K562 (cell line): ENCODE data around the gene FERMT1. TPM values are rescaled to one million over a fixed set of nuclear protein-coding genes. Genes with fewer than 3 reads are reported as not detected.

Experiments used
- ATAC-seq: fragments of 200-7000 bp; cut with Tn5 transposase; 3 replicates; pipeline ENCODE4 v1.9.1; 2020; ENCODE audit warnings: moderate library complexity
- BruUV-seq: library from RNA; stranded (reverse); fragments of 400-500 nt; replicated peaks from 2 replicates; lab custom pipeline; 2021; lab: Mats Ljungman, UMichigan
- CTCF ChIA-PET: fragments of 300-600 bp; formaldehyde crosslinking; extraction: SDS; loops from one replicate; lab custom pipeline; 2021; ENCODE audit warnings: low intra/inter-chr PET ratio; lab: Yijun Ruan, JAX
- POLR2A ChIA-PET: fragments of 300-600, 350-650 bp; sonication (Branson Sonifier 250); formaldehyde crosslinking; extraction: SDS; loops from one replicate; lab custom pipeline; 2021; ENCODE audit warnings: antibody characterized with exemption, inconsistent platforms; lab: Yijun Ruan, JAX
- DNase-seq, 4 experiments: peaks; one replicate each; pipeline versions ENCODE4 v3.0.0 to v3.0.0-alpha.2; 2011 to 2018; ENCODE audit warnings: low spot score in 3 of 4, mixed read lengths in 3 of 4; ENCODE audit errors: extremely low read depth in 1 of 4
- FAIRE-seq: peaks from 2 replicates; lab custom pipeline; 2011; peaks lifted over from hg19 to GRCh38; lab: Jason Lieb, UNC
- H2AFZ ChIP-seq: 2 replicates; pipeline ENCODE4 v1.6.0; 2011; ENCODE audit warnings: low read depth, low read length, control low read depth, inconsistent platforms
- H3K27ac ChIP-seq: fragments of 200-600 bp; 3 replicates; pipeline ENCODE4 v1.8.0; 2011; ENCODE audit warnings: low read depth, mild to moderate bottlenecking, control low read depth, inconsistent platforms, low read length, moderate library complexity, mixed read lengths; ENCODE audit errors: extremely low read depth
- H3K27me3 ChIP-seq, 2 experiments: fragments of 300-600 bp in 1 of 2; 2 replicates in 1 of 2; 3 replicates in 1 of 2; pipeline versions ENCODE4 v1.6.0 to v1.8.0; 2011; ENCODE audit warnings: inconsistent platforms in 2 of 2, low read length in 2 of 2, mild to moderate bottlenecking in 1 of 2, mixed read lengths in 1 of 2, moderate library complexity in 1 of 2; ENCODE audit not compliant: control insufficient read depth in 2 of 2, insufficient read depth in 2 of 2
- H3K36me3 ChIP-seq: fragments of 300-600 bp; 3 replicates; pipeline ENCODE4 v1.8.0; 2011; ENCODE audit warnings: mild to moderate bottlenecking, low read length, inconsistent platforms; ENCODE audit not compliant: control insufficient read depth, insufficient read depth
- H3K4me1 ChIP-seq, 2 experiments: fragments of 200-600 bp in 1 of 2; replicated peaks in 1 of 2; 2 replicates in 1 of 2; 3 replicates in 1 of 2; pipeline versions ENCODE4 v1.5.1 to v1.8.0; 2011; ENCODE audit warnings: inconsistent platforms in 2 of 2, low read length in 2 of 2, mild to moderate bottlenecking in 1 of 2, mixed read lengths in 1 of 2, moderate library complexity in 1 of 2; ENCODE audit not compliant: control insufficient read depth in 2 of 2, insufficient read depth in 2 of 2
- H3K4me2 ChIP-seq: 2 replicates; pipeline ENCODE4 v1.6.1; 2011; ENCODE audit warnings: low read length, control low read depth, inconsistent platforms, mixed read lengths; ENCODE audit not compliant: insufficient read depth
- H3K4me3 ChIP-seq: fragments of 200-600 bp; sonication (generic), shearing (Covaris generic); 2 replicates; pipeline ENCODE4 v1.5.1; 2016; ENCODE audit warnings: control low read depth, inconsistent platforms
- H3K79me2 ChIP-seq: fragments of 200-600 bp; 3 replicates; pipeline ENCODE4 v1.8.0; 2011; ENCODE audit warnings: low read length, inconsistent platforms; ENCODE audit not compliant: control insufficient read depth, insufficient read depth
- H3K9ac ChIP-seq, 2 experiments: 2 replicates each; pipeline versions ENCODE4 v1.6.0 to v1.6.1; 2011; ENCODE audit warnings: low read depth in 2 of 2, low read length in 2 of 2, control low read depth in 1 of 2, inconsistent platforms in 1 of 2, mild to moderate bottlenecking in 1 of 2, mixed read lengths in 1 of 2; ENCODE audit not compliant: insufficient read depth in 1 of 2
- H3K9me1 ChIP-seq: one replicate; pipeline ENCODE4 v1.6.0; 2011; ENCODE audit warnings: inconsistent platforms, mild to moderate bottlenecking, low read length, moderate library complexity; ENCODE audit not compliant: control insufficient read depth, insufficient read depth
- H3K9me3 ChIP-seq: replicated peaks from 2 replicates; pipeline ENCODE4 v1.5.1; 2011; ENCODE audit warnings: low read depth, low read length, inconsistent platforms; ENCODE audit not compliant: control insufficient read depth, insufficient read depth
- H4K20me1 ChIP-seq: replicated peaks from 2 replicates; pipeline ENCODE4 v1.6.1; 2011; ENCODE audit warnings: low read length, inconsistent platforms, mixed read lengths; ENCODE audit not compliant: control insufficient read depth, insufficient read depth
- BCL6 ChIP-seq: fragments of 250-450 bp; sonication (Bioruptor Pico); IDR thresholded peaks from 2 replicates; pipeline ENCODE4 v1.4.0; 2020
- CBFB ChIP-seq: sonication (generic); formaldehyde crosslinking; IDR thresholded peaks from 2 replicates; pipeline ENCODE4 v1.4.0; 2020; ENCODE audit warnings: mild to moderate bottlenecking, missing genetic modification reagents
- CBX1 ChIP-seq: sonication (generic); IDR thresholded peaks from 2 replicates; pipeline ENCODE4 v1.6.1; 2016; ENCODE audit warnings: antibody characterized with exemption, low read depth, mild to moderate bottlenecking
- ETV5 ChIP-seq: sonication (generic); formaldehyde crosslinking; IDR thresholded peaks from 2 replicates; pipeline ENCODE4 v1.4.0; 2020; ENCODE audit warnings: low read depth, mild to moderate bottlenecking, missing genetic modification reagents
- HDAC1 ChIP-seq, 2 experiments: fragments of 450-650 bp; IDR thresholded peaks; 2 replicates each; pipeline ENCODE4 v1.6.1; 2016 to 2017; ENCODE audit warnings: inconsistent platforms in 1 of 2, mild to moderate bottlenecking in 1 of 2, moderate library complexity in 1 of 2
- HNRNPL ChIP-seq: fragments of 200-400 bp; formaldehyde crosslinking; IDR thresholded peaks from 2 replicates; pipeline ENCODE4 v1.6.1; 2017; ENCODE audit warnings: low read depth, mild to moderate bottlenecking, low read length
- MEF2D ChIP-seq: conservative IDR thresholded peaks from 2 replicates; pipeline ENCODE4 v1.6.1; 2016; ENCODE audit warnings: low read depth, missing genetic modification characterization, missing compliant biosample characterization
- PHTF2 ChIP-seq: fragments of 250-450 bp; sonication (Bioruptor Pico); IDR thresholded peaks from 2 replicates; pipeline ENCODE4 v1.5.0; 2021; ENCODE audit warnings: mild to moderate bottlenecking
- RBFOX2 ChIP-seq: fragments of 200-400 bp; formaldehyde crosslinking; IDR thresholded peaks from 2 replicates; pipeline ENCODE4 v1.6.1; 2017; ENCODE audit warnings: low read depth, mild to moderate bottlenecking, low read length, moderate library complexity
- RBM39 ChIP-seq: fragments of 200-400 bp; formaldehyde crosslinking; optimal IDR thresholded peaks from 2 replicates; pipeline ENCODE3; 2018; ENCODE audit warnings: low read depth, low read length
- ZNF197 ChIP-seq: fragments of 200-800 bp; sonication (Bioruptor generic); IDR thresholded peaks from 2 replicates; pipeline ENCODE4 v1.6.1; 2016; ENCODE audit warnings: low read depth, missing genetic modification characterization, missing compliant biosample characterization
- ZNF408 ChIP-seq: fragments of 250-450 bp; sonication (Bioruptor Pico); IDR thresholded peaks from 2 replicates; pipeline ENCODE4 v1.4.0; 2020; ENCODE audit warnings: low read depth, mild to moderate bottlenecking, moderate library complexity
- ZNF76 ChIP-seq: fragments of 250-450 bp; sonication (Bioruptor Pico); IDR thresholded peaks from 2 replicates; pipeline ENCODE4 v1.4.0; 2020; ENCODE audit warnings: mild to moderate bottlenecking, moderate library complexity, borderline replicate concordance
- WGBS: fragments of 100-300 bp; shearing (Covaris generic); methylation state at CpG from one replicate; pipeline ENCODE4 v1.1.6; 2016; ENCODE audit warnings: low coverage, mixed read lengths; ENCODE audit not compliant: insufficient coverage; ENCODE audit errors: missing lambda C conversion rate; 5-methylcytosine and 5-hydroxymethylcytosine counted together
- in situ Hi-C: fragments of 300-500 bp; cut with MboI; formaldehyde crosslinking; loops from 4 replicates; pipeline ENCODE4 v1.15.0; 2018; ENCODE audit warnings: inconsistent platforms, mixed read lengths
- intact Hi-C: fragments of 100-400 bp; cut with micrococcal nuclease; formaldehyde crosslinking; loops from 2 replicates; pipeline ENCODE4 v1.14.2; 2022
- polyA plus RNA-seq, 8 experiments: library from polyadenylated mRNA; depleted of rRNA in 4 of 8; stranded (reverse) in 5 of 8; unstranded in 3 of 8; fragments of >200 nt; fragmentation: Nextera tagmentation in 2 of 8; fragmentation: Illumina TruSeq in 1 of 8; extraction: Ambion mirVana in 2 of 8; extraction: Trizol in 1 of 8; gene quantifications; 2 replicates each; pipeline versions ENCODE4 v1.2.1 to v1.2.3, GENCODE V29; 2011 to 2014; ENCODE audit warnings: inconsistent platforms in 1 of 8, missing spikeins in 1 of 8
- total RNA-seq, 7 experiments: library from RNA; depleted of rRNA in 6 of 7; stranded (reverse); fragments of >200 nt in 6 of 7; fragmentation: Illumina TruSeq in 2 of 7; extraction: Trizol in 2 of 7; gene quantifications; 2 replicates each; pipeline versions ENCODE4 v1.2.1 to v1.2.3, GENCODE V29; 2011 to 2021; ENCODE audit warnings: low replicate concordance in 1 of 7
- TF ChIP-seq, protein P1 (sequence below): fragments of 250-450 bp; sonication (Bioruptor Pico); IDR thresholded peaks from 2 replicates; pipeline ENCODE4 v1.8.0; 2022; ENCODE audit warnings: moderate library complexity, mild to moderate bottlenecking, inconsistent platforms

The FERMT1 gene
- total and polyA plus RNA-seq, 9 of the 15 experiments (the other 6 are each of a cell fraction or from before 2014, with no cell fraction given): 0.07 TPM; not detected in 8

DNA sequence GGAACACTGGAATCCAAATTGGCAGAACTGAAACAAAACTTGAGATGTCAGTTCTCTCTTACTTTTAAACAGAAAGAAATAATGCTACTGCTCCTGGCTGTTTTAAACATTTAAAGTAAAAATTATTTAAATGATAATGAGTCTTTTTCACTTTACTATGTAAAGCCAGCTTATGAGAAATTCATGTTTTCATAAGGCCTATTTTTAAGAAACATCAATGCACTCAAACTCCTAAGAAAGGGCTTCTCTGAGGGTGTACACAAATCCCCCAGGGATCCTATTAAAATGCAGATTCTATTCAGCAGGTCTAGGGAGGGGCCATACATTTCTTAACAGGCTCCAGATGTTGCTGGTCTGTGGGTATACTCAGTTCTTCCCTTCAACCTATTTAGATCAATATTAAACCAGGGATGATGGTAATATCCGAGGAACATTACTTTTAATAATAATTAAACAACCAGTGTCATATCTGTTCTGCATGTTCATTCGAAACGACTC lies 2.3 kb downstream of the FERMT1 start:
- TF ChIP-seq CBX1 (no peak), CBFB (no peak), BCL6 (CRISPR knock-in tag) (no peak), PHTF2 (no peak), RBM39 (no peak), ETV5 (no peak), ZNF408 (CRISPR knock-in tag) (no peak), HDAC1 (IDR thresholded peaks at IDR 0.05) (no peak), HNRNPL (no peak), ZNF76 (CRISPR knock-in tag) (no peak), MEF2D (tag) (no peak), ZNF197 (CRISPR knock-in tag) (no peak), RBFOX2 (no peak)
- TF ChIP-seq, protein P1, sequence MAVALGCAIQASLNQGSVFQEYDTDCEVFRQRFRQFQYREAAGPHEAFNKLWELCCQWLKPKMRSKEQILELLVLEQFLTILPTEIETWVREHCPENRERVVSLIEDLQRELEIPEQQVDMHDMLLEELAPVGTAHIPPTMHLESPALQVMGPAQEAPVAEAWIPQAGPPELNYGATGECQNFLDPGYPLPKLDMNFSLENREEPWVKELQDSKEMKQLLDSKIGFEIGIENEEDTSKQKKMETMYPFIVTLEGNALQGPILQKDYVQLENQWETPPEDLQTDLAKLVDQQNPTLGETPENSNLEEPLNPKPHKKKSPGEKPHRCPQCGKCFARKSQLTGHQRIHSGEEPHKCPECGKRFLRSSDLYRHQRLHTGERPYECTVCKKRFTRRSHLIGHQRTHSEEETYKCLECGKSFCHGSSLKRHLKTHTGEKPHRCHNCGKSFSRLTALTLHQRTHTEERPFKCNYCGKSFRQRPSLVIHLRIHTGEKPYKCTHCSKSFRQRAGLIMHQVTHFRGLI (CRISPR knock-in tag): no peak
- TF ChIP-seq, all 486 proteins: peak for 0
- no peaks in the 10 kb centered on the region for H4K20me1 ChIP-seq
- peaks cover 0 to 20% of the 10 kb centered on the region in 2 experiments; a peak in 2 of 5 replicates for H3K27me3 ChIP-seq
- in situ Hi-C loops (no loop called here), intact Hi-C loops (no loop called here)
- H3K9me3 ChIP-seq: no peaks in the 10 kb centered on the region
- H3K27ac ChIP-seq: no peak overlapping the region
- no peak overlapping the region for H3K4me2 ChIP-seq
- 0% methylated on average over 3 of the region's 3 CpGs for WGBS
- H3K79me2 ChIP-seq: no peaks in the 10 kb centered on the region
- DNase-seq: no peak
- H3K9me1 ChIP-seq: no peaks in the 10 kb centered on the region
- no peaks in the 10 kb centered on the region for H3K36me3 ChIP-seq
- ChIA-PET CTCF (no interaction called here), POLR2A (no interaction called here)
- peaks cover 0 to 7% of the 10 kb centered on the region in 2 experiments; a peak in 2 of 5 replicates for H3K4me1 ChIP-seq
- H3K9ac ChIP-seq: no peak overlapping the region
- no peak overlapping the region for H3K4me3 ChIP-seq
- no TSS peak for BruUV-seq
- FAIRE-seq: no peak
- no peak for ATAC-seq
- H2AFZ ChIP-seq: no peak overlapping the region
